ENCODE results near the gene LARP4B.

DNA sequence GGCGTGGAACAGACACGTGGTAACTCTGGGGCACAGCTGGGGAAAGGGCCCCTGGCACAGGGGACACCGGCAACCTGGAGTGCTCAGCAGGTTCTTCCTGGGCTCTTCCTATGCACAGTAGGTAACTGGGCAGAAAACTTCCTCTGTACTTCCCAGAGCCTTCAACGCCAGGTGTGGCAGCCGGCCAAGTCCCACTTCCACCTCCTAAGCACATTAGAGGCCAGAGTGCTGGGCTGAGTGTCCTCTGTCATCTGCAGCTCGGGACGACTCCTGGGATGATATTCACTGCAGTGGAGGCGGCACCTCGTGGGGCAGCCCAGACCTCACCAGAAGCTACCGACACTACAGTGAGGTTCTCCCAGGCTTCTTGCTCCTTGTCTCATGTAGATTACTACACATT, 114.5 kb downstream of the LARP4B start:
- TF ChIP-seq, protein P1, sequence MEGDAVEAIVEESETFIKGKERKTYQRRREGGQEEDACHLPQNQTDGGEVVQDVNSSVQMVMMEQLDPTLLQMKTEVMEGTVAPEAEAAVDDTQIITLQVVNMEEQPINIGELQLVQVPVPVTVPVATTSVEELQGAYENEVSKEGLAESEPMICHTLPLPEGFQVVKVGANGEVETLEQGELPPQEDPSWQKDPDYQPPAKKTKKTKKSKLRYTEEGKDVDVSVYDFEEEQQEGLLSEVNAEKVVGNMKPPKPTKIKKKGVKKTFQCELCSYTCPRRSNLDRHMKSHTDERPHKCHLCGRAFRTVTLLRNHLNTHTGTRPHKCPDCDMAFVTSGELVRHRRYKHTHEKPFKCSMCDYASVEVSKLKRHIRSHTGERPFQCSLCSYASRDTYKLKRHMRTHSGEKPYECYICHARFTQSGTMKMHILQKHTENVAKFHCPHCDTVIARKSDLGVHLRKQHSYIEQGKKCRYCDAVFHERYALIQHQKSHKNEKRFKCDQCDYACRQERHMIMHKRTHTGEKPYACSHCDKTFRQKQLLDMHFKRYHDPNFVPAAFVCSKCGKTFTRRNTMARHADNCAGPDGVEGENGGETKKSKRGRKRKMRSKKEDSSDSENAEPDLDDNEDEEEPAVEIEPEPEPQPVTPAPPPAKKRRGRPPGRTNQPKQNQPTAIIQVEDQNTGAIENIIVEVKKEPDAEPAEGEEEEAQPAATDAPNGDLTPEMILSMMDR (CRISPR knock-in tag; IDR thresholded peaks at IDR 0.05): no peak
- TF ChIP-seq CREB1 (IDR thresholded peaks at IDR 0.05): no peak
- no peak for TF ChIP-seq CREB1 (CRISPR knock-in tag; IDR thresholded peaks at IDR 0.05)
- TF ChIP-seq, protein P2, sequence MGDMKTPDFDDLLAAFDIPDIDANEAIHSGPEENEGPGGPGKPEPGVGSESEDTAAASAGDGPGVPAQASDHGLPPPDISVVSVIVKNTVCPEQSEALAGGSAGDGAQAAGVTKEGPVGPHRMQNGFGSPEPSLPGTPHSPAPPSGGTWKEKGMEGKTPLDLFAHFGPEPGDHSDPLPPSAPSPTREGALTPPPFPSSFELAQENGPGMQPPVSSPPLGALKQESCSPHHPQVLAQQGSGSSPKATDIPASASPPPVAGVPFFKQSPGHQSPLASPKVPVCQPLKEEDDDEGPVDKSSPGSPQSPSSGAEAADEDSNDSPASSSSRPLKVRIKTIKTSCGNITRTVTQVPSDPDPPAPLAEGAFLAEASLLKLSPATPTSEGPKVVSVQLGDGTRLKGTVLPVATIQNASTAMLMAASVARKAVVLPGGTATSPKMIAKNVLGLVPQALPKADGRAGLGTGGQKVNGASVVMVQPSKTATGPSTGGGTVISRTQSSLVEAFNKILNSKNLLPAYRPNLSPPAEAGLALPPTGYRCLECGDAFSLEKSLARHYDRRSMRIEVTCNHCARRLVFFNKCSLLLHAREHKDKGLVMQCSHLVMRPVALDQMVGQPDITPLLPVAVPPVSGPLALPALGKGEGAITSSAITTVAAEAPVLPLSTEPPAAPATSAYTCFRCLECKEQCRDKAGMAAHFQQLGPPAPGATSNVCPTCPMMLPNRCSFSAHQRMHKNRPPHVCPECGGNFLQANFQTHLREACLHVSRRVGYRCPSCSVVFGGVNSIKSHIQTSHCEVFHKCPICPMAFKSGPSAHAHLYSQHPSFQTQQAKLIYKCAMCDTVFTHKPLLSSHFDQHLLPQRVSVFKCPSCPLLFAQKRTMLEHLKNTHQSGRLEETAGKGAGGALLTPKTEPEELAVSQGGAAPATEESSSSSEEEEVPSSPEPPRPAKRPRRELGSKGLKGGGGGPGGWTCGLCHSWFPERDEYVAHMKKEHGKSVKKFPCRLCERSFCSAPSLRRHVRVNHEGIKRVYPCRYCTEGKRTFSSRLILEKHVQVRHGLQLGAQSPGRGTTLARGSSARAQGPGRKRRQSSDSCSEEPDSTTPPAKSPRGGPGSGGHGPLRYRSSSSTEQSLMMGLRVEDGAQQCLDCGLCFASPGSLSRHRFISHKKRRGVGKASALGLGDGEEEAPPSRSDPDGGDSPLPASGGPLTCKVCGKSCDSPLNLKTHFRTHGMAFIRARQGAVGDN (CRISPR knock-in tag; IDR thresholded peaks at IDR 0.05): no peak
